Measurements from ENCODE around the gene ART3. TPM values are rescaled to one million over a fixed set of nuclear protein-coding genes. Genes with fewer than 3 reads are reported as not detected.

The ART3 gene
- polyA plus RNA-seq, 3 donors = not detected

DNA sequence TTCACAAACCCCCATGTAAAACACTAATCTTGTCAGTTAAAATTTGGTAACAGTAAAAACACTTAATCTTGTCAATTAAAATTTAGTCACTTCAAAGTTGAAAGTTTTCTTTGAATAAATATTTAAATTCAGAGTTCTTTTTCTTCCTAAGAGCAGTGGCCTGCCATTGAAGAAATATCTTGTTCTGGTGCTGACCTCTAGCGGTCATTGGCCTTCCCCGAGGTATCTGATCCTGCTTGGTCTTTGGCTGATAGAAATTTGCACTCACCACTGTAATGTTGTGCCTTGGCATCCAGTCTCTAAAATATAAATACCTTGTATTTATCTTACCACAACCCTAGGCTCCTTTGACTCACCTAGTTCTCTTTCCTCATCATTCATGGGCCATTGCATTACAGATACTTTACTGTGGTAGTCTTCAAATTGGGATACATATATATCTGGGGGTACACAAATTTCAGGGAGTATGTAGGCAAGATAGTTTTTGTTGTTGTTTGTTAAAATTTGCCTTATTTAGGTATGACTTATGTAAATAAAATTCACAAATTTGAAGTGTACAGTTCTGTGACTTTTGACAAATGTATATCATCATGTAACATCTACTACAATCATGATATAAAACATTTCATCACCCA, 6.7 kb upstream of the ART3 start:
- H3K4me2 ChIP-seq (replicated peaks; ENCODE audit: extremely low read depth, low read length, poor library complexity, severe bottlenecking) = no peak overlapping the region
- H2AFZ ChIP-seq (ENCODE audit: insufficient read depth, low read depth, low read length, poor library complexity, severe bottlenecking) = no peak overlapping the region
- no peak overlapping the region for H3K9ac ChIP-seq (ENCODE audit: insufficient read depth, low read length, poor library complexity, severe bottlenecking)
- no peak overlapping the region for H3K27ac Mint-ChIP-seq
- no peaks in the 10 kb centered on the region for H3K9me3 Mint-ChIP-seq
- intact Hi-C loops (cut with micrococcal nuclease) = loop anchor here (1.0 to 10.0 kb wide), 3 partner anchors 71 to 163 kb away; partner anchors contain the start of gene PPEF2 (in 1 of the 2)
- no peaks in the 10 kb centered on the region for H3K36me3 ChIP-seq (replicated peaks in 1 of 2; ENCODE audit: control insufficient read depth in 1 of 2, insufficient read depth in 2 of 2, low read length in 2 of 2)
- H3K27me3 ChIP-seq (ENCODE audit: control insufficient read depth in 2 of 2, insufficient read depth in 2 of 2, low read length in 2 of 2) = no peaks in the 10 kb centered on the region
- H4K20me1 ChIP-seq (ENCODE audit: insufficient read depth, low read length) = no peaks in the 10 kb centered on the region
- peaks cover 0 to 3% (median 2%) of the 10 kb centered on the region in 3 donors for H3K27me3 Mint-ChIP-seq (ENCODE audit: low read depth in 3 of 3)
- no peak overlapping the region for H3K27ac ChIP-seq (ENCODE audit: low read depth in 1 of 2, low read length in 2 of 2)
- no peak overlapping the region for H3K4me3 ChIP-seq (replicated peaks in 1 of 3; ENCODE audit: low read depth in 2 of 3, low read length in 3 of 3)
- H3K9me3 ChIP-seq (replicated peaks in 1 of 2; ENCODE audit: control insufficient read depth in 1 of 2, insufficient read depth in 1 of 2, low read length in 2 of 2) = no peaks in the 10 kb centered on the region
- WGBS (ENCODE audit: insufficient coverage) = 0% methylated on average over 2 of the region's 2 CpGs
- H3K4me3 Mint-ChIP-seq = no peak overlapping the region
- H3K36me3 Mint-ChIP-seq = no peaks in the 10 kb centered on the region
- DNase-seq = peak; percentile 66 to 81 (median 70)
- H3K79me2 ChIP-seq (ENCODE audit: insufficient read depth, low read length) = no peaks in the 10 kb centered on the region
- no peaks in the 10 kb centered on the region for H3K4me1 Mint-ChIP-seq
- TF ChIP-seq, protein P1, sequence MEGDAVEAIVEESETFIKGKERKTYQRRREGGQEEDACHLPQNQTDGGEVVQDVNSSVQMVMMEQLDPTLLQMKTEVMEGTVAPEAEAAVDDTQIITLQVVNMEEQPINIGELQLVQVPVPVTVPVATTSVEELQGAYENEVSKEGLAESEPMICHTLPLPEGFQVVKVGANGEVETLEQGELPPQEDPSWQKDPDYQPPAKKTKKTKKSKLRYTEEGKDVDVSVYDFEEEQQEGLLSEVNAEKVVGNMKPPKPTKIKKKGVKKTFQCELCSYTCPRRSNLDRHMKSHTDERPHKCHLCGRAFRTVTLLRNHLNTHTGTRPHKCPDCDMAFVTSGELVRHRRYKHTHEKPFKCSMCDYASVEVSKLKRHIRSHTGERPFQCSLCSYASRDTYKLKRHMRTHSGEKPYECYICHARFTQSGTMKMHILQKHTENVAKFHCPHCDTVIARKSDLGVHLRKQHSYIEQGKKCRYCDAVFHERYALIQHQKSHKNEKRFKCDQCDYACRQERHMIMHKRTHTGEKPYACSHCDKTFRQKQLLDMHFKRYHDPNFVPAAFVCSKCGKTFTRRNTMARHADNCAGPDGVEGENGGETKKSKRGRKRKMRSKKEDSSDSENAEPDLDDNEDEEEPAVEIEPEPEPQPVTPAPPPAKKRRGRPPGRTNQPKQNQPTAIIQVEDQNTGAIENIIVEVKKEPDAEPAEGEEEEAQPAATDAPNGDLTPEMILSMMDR (IDR thresholded peaks at IDR 0.05) = peak; percentile 91
- no peaks in the 10 kb centered on the region for H3K4me1 ChIP-seq (ENCODE audit: control insufficient read depth in 1 of 2, insufficient read depth in 2 of 2, low read length in 2 of 2)

DNA sequence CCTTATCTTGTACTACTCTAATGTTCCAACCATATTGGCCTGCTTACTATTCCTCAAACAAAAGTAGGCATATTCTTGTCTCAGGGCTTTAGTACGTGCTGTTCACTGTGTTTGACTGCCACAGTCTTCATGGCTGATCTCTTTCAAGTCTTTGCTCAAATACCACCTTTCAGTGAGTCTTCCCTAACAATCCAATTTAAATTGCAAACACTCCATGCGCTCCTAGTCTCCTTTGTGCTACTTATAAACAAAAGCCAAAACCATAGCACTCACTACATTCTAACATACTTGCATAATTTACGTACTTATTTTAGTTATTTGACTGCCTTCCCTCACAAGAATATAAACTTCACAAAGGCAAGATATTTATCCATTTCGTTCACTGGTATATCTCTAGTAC, 1.7 kb upstream of the ART3 start:
- intact Hi-C loops (cut with micrococcal nuclease) = no loop called here
- Mint-ChIP-seq H3K36me3 (no peaks in the 10 kb centered on the region), H3K4me3 (no peak overlapping the region), H3K4me1 (peaks cover 8% of the 10 kb centered on the region), H3K27ac (no peak overlapping the region), H3K9me3 (peaks cover 0 to 2% (median 0%) of the 10 kb centered on the region in 7 donors), H3K27me3 (ENCODE audit: low read depth in 3 of 3) (peaks cover 0 to 5% (median 0%) of the 10 kb centered on the region in 3 donors)
- Histone ChIP-seq H3K27me3 (ENCODE audit: control insufficient read depth in 2 of 2, insufficient read depth in 2 of 2, low read length in 2 of 2) (no peaks in the 10 kb centered on the region), H2AFZ (ENCODE audit: insufficient read depth, low read depth, low read length, poor library complexity, severe bottlenecking) (no peak overlapping the region), H3K36me3 (replicated peaks in 1 of 2; ENCODE audit: control insufficient read depth in 1 of 2, insufficient read depth in 2 of 2, low read length in 2 of 2) (no peaks in the 10 kb centered on the region), H3K27ac (ENCODE audit: low read depth in 1 of 2, low read length in 2 of 2) (no peak overlapping the region), H3K4me1 (ENCODE audit: control insufficient read depth in 1 of 2, insufficient read depth in 2 of 2, low read length in 2 of 2) (peaks cover 0 to 3% of the 10 kb centered on the region in 2 donors), H3K9ac (ENCODE audit: insufficient read depth, low read length, poor library complexity, severe bottlenecking) (no peak overlapping the region), H3K79me2 (ENCODE audit: insufficient read depth, low read length) (no peaks in the 10 kb centered on the region), H3K4me2 (replicated peaks; ENCODE audit: extremely low read depth, low read length, poor library complexity, severe bottlenecking) (no peak overlapping the region), H4K20me1 (ENCODE audit: insufficient read depth, low read length) (no peaks in the 10 kb centered on the region), H3K4me3 (replicated peaks in 1 of 3; ENCODE audit: low read depth in 2 of 3, low read length in 3 of 3) (no peak overlapping the region), H3K9me3 (replicated peaks in 1 of 2; ENCODE audit: control insufficient read depth in 1 of 2, insufficient read depth in 1 of 2, low read length in 2 of 2) (no peaks in the 10 kb centered on the region)
- TF ChIP-seq, protein P1 (IDR thresholded peaks at IDR 0.05) = no peak
- WGBS (ENCODE audit: insufficient coverage) = 100% methylated on average over 2 of the region's 4 CpGs
- DNase-seq = no peak
